Adrenal gland (tissue), 5 donors: ENCODE results near the gene CCL1.

Experiments used
- POLR2A ChIP-seq, 2 donors: fragments of 450-650 bp; IDR thresholded peaks; one replicate each; pipeline ENCODE4 v1.6.1; 2017; ENCODE audit warnings: antibody characterized with exemption in 2 of 2, mild to moderate bottlenecking in 2 of 2, moderate library complexity in 1 of 2
- TF ChIP-seq, protein P1 (sequence below), 6 experiments: fragments of 450-650 bp in 4 of 6; fragments of 200-600 bp in 2 of 6; sonication (generic) in 1 of 6; IDR thresholded peaks; 1 replicate in 5 of 6; 2 replicates in 1 of 6; pipeline versions ENCODE4 v1.5.1 to v1.8.0; 2016 to 2021; ENCODE audit warnings: antibody characterized with exemption in 6 of 6, mild to moderate bottlenecking in 2 of 6, moderate library complexity in 1 of 6
- donor health status: DM: no; HTN: no; CAD: no.

DNA sequence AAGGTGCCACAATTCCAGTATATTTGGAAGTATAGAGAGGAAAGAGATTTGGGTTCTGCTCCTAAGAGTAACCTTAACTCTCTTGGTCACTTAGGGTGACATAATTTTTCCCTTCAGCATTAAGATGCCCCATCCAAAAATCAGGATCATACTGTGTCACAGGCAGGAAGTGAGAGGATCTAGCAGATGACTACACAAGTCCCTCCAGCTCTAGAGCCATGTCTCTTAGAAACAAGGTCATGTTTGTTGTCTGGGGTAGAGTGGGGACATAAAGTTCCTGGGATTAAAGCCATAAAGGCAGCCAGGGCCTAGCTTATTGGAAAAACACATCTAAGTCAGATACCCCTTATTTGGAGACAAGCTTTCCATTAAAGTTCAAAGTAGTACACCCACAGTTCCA is 41.1 kb downstream of the CCL1 start:
- TF ChIP-seq, protein P1, sequence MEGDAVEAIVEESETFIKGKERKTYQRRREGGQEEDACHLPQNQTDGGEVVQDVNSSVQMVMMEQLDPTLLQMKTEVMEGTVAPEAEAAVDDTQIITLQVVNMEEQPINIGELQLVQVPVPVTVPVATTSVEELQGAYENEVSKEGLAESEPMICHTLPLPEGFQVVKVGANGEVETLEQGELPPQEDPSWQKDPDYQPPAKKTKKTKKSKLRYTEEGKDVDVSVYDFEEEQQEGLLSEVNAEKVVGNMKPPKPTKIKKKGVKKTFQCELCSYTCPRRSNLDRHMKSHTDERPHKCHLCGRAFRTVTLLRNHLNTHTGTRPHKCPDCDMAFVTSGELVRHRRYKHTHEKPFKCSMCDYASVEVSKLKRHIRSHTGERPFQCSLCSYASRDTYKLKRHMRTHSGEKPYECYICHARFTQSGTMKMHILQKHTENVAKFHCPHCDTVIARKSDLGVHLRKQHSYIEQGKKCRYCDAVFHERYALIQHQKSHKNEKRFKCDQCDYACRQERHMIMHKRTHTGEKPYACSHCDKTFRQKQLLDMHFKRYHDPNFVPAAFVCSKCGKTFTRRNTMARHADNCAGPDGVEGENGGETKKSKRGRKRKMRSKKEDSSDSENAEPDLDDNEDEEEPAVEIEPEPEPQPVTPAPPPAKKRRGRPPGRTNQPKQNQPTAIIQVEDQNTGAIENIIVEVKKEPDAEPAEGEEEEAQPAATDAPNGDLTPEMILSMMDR (IDR thresholded peaks at IDR 0.05): no peak
- no peak for TF ChIP-seq POLR2A (IDR thresholded peaks at IDR 0.05)
